ENCODE data around the gene SNX22.

Gene SNX22

GRCh38 chr15:64157599-64158125 is 6.1 kb downstream of the SNX22 start:
- DNase-seq: no peak

- DNase-seq: no peak
These were observed 7.0 kb downstream of the SNX22 start for GRCh38 chr15:64158363-64159134.

DNA sequence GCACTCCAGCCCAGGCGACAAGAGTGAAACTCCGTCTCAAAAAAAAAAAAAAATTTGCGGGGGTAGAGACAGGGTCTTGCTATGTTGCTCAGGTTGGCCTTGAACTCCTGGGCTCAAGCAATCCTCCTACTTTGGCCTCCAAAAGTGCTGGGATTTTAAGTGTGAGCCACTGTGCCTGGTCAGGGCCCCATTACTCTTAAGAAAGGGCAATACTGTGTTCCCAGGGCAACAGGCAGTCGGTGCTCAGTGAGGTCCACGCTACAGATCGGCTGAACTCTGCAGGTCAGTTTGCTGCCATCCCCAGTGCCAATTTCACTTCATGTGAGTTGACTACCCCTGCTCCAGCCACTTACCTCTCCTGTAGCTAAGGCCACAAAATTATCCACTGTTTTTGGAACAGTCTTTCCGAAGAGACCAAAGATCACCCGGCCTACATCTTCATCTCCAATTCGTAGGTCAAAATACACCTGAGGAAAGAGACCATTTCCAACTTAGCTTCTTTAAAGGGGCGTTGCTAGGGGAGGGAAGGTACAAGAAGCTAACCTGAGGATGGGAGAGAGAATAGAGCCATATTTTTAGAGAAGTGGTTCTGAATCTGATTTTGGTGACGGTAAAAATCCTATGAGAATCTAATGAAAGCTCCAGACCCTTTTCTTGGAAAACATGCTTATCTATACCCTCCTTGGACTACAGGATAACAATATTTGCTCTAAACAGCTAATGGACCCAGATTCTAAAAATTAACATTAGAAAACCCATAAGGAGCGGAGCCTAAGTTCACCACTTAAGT is 10.4 kb downstream of the SNX22 start:
- DNase-seq: no peak

- DNase-seq: no peak
These were observed 10.9 kb downstream of the SNX22 start for GRCh38 chr15:64162478-64162868.

DNA sequence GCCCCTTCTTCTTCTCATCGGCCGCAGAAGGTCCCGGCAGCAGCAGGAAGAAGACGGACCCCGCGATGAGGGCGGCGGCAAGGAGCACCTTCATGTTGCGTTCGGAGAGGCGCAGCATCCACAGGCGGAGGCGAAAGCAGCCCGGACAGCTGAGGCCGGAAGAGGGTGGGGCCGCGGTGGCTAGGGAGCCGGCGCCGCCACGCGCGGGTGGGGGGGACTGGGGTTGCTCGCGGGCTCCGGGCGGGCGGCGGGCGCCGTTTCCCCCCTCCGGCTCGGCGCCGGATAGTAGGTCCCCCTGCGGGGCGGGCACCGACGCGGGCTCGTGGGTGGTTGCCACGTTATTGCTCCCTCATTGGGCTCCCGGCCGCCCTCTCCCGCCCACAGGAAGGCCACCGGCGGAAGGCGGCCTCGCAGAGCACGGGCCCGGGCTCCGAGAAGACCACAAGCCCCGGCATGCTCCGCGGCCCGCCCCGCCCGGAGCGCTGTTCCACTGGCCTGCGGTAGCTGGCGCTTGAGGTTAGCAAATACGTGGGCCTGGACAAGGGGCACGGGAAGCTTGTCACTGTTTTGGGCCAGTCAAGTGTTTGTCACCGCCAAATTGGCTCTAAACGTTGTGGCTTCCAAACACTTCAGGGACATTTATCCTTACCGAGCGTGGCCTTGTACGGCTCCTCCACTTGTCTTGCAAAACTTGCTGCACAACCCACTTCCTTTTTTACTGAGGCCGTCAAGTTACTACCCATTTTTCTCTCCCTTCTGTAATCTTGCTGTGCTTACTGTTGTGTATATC is 11.5 kb downstream of the SNX22 start, which contains the start of gene PPIB:
PPIB (minus strand) TSS at position 154 of the 790 bp plus-strand sequence; CDS start at position 118, 36 bp downstream.
- DNase-seq: peak; percentile 94

DNA sequence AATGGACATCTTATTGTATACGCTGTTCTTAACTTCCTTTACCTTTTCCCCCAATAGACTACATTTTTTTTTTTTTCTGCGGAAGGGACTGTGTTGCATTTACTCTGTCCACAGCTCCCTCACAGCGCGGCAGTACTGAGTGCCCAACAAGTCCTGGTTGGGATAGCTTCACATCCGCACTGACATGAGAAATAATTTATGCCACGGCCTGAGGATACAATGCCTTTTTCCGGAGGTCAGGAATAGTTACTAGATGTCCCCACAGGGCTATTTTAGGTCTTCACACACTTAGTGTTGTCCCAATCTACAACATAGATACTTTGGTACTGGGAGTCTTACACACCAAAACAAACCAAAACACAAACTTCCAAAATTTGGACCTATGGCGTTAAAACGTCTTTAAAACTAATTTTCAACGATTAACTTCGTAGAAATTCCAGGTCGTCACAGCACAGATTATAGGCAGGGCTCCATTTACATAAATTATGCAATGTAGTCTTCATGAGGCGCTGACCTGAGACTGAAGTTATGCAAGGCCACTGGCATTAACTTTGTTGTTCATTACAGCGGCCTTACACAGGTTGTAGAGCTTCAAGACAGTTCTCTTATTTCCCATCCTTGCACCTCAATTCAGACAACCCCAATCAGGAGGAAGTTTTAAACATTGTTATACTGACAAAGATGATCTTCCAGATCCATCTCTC is 12.3 kb downstream of the SNX22 start:
- DNase-seq: no peak

DNA sequence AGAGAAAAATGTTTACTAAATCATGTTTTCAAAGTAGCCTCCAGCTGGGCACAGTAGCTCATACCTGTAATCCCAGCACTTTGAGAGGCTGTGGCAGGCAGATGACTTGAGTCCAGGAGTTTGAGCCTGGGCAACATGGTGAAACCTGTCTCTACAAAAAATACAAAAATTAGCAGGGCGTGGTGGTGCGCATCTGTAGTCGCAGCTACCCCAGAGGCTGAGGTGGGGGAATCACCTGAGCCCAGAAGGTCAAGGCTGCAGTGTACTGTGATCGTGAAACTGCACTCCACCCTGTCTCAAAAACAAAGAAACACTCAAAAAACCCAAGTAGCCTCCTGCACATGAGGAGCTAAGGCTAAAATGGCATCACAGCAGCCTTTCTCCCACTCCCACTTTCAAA is 12.9 kb downstream of the SNX22 start:
- no peak for DNase-seq

GRCh38 chr15:64166102-64166890 is 14.8 kb downstream of the SNX22 start:
- no peak for DNase-seq

DNA sequence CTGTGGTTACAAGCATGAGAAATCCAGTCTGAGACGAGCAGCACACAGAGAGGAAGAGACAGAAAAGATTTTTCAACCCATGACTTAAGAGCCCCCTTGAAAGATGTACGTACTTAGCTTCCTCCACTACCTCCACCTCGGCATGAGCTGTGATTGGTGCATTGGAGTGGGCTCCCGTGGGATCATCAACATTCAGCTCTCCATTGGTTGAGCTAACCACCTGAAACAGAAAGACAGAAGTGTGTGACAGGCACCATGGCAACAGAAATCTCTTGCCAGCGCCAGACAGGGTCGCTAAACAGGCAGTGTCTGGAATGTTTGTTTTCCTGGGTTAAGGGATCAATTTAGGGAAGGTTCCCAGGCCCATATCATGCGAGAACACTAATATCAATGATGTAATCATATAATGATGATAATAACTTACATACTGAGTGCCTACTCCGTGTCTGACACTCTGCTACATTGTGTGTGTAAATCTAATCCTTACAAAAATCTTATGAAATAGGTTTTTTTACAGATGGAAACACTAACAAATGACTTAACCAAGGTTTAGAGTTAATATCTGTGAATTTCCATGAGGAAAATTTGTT is 28.8 kb downstream of the SNX22 start:
- DNase-seq: no peak

GRCh38 chr15:64182859-64183370 is 31.4 kb downstream of the SNX22 start:
- DNase-seq: no peak

DNA sequence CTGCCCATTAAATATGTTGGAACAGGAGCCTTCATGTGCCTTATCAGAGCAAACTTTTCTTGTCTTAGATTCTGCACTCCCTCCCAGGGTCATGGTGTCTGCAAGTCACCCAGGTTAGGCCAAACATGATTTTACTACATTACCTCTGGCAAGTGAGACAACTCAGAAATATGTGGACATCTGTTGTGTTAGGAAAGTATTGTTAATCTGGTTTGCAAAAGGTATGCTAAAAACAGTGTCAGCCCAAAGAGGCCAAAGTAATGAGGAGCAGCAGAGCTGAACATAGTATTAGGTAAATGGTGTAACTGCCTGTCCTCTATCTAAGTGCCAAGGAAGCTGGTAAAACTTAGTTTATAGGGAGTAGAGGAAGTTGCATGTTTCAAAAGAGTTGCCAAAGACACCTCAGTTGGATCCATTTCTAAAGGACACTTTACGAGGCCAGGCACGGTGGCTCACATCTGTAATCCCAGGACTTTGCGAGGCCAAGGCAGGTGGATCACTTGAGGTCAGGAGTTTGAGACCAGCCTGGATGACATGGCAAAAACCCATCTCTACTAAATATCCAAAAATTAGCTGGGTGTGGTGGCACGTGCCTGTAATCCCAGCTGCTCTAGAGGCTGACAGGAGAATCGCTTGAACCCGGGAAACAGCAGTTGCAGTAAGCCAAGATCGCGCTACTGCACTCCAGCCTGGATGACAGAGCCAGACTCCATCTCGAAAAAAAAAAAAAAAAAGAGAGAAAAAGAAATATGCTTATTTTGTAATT is 33.8 kb downstream of the SNX22 start:
- DNase-seq: no peak

DNA sequence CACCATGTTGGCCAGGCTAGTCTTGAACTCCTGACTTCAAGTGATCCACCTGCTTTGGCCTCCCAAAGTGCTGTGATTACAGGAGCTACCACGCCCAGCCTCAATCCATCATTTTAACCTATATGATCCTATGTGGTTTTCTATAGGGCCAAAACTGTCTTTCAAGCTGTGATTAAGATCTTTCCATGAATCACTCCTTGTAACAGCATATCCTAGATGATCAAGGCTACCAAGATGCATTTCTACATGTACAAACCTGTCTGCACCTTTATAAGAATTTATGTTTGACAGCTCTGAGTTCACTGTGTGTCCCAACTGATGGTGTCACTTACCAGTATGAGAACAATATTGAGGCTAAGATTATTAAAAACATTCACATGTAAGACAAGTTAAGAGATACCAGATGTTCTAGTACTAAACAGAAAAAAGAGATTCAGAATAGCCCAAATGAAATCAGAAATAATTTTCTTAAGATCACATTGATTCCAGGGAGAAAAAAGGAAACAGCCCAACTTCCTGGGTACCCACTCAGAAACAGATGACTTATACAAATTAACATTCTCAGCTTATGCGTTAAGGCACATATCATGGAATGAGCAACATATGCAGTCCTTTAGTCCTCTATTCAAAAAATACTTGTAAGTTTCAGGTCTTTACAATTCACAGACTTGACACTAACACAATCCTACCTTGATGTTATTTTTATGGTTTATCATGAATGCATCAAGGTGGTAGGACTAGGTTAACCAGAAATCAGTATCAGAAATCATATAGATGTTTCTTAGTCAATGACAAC is 36.1 kb downstream of the SNX22 start:
- no peak for DNase-seq

GRCh38 chr15:64191971-64192830 is 40.7 kb downstream of the SNX22 start:
- no peak for DNase-seq

GRCh38 chr15:64193971-64194370 is 42.4 kb downstream of the SNX22 start:
- no peak for DNase-seq

- DNase-seq: peak; percentile 16
These were observed 45.9 kb downstream of the SNX22 start for GRCh38 chr15:64197425-64197824.

- no peak for DNase-seq
These were observed 53.7 kb downstream of the SNX22 start for GRCh38 chr15:64205202-64205601.

Measured in NCI-H446 treated with DMSO at 0.1 percent for 48 hours (cell line).